ENCODE data around the gene PRB4. TPM values are rescaled to one million over a fixed set of nuclear protein-coding genes. Genes with fewer than 3 reads are reported as not detected.

Gene PRB4
- not detected for total RNA-seq

DNA sequence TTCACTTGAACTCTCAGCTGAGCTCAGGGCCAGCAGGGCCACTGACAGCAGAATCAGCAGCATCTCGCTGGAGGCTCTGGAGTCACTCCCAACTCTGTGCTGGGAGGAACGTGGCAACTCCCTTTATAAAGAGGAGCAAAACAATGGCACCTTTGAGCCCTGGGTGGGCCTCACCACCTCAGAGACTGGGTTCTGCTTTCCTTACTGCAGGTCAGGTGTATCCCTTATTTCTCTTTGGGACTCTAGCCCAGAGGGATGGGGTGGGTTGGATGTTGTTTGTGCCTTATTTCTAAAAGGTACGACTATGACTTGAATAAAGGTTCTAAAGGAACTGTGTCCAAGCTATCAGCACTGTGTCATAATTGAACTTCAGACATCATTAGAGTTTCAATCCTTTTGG lies at the start of gene PRB4:
PRB4 (minus strand) TSS at position 101 of the 400 bp plus-strand sequence; CDS start at position 63, 38 bp downstream.

GRCh38 chr12:11269607-11270006 lies 40.6 kb downstream of the PRB4 start, which contains the start of gene PRB3:
TSS of gene PRB3 (minus strand) at chr12:11269707. CDS start at chr12:11269669, 38 bp downstream.

Other genes with a start within 250 kb of the PRB4 start
- gene TAS2R46, start 248.1 kb downstream of the PRB4 start, total RNA-seq = 1 to 10 TPM in 1 of 2 experiments, under 1 TPM in 1; 0.94 to 1.2 TPM
- gene TAS2R43, start 218.1 kb downstream of the PRB4 start, total RNA-seq = under 1 TPM; 0.53 to 0.81 TPM
- gene TAS2R30, start 175.8 kb downstream of the PRB4 start, total RNA-seq = 1 to 10 TPM; 2.2 to 2.4 TPM
- gene SMIM10L1, start 139.2 kb downstream of the PRB4 start, total RNA-seq = 1 to 10 TPM; 8.8 to 8.9 TPM
- gene TAS2R42, start 123.5 kb downstream of the PRB4 start, total RNA-seq = not detected
- gene PRB3, start 40.7 kb downstream of the PRB4 start, total RNA-seq = not detected
- gene PRB2, start 85.1 kb upstream of the PRB4 start, total RNA-seq = not detected

Data from activated naive CD4-positive, alpha-beta T cell treated with anti-CD3 and anti-CD28 coated beads, Interleukin-2, amount 10 ng/mL, durations not matched to agents 5 hours and 36 hours (primary cell).